Renal cortical epithelial cell (primary cell): Measurements from ENCODE around the gene RNF39. TPM values are rescaled to one million over a fixed set of nuclear protein-coding genes. Genes with fewer than 3 reads are reported as not detected.
"Not testable (repeated sequence)": the region's sequence is repeated elsewhere in the genome, so short reads cannot be mapped to it uniquely, and the experiment has no call there.

Experiments used
- DNase-seq: peaks from one replicate; pipeline ENCODE4 v3.0.0-alpha.2; 2011; ENCODE audit warnings: low read depth
- total RNA-seq: library from RNA; depleted of rRNA; stranded (reverse); fragments of >200 nt; gene quantifications from 2 replicates; pipeline ENCODE4 v1.2.3, GENCODE V29; 2014

RNF39 gene
- total RNA-seq, 1 donor from 2014 or later = 0.05 TPM

GRCh38 chr6:30061092-30061857 lies 14.3 kb downstream of the RNF39 start, which contains the start of gene POLR1H:
TSS of gene POLR1H (plus strand) at chr6:30061265. CDS start at chr6:30061525, 260 bp downstream.
- peak; percentile 92 for DNase-seq

DNA sequence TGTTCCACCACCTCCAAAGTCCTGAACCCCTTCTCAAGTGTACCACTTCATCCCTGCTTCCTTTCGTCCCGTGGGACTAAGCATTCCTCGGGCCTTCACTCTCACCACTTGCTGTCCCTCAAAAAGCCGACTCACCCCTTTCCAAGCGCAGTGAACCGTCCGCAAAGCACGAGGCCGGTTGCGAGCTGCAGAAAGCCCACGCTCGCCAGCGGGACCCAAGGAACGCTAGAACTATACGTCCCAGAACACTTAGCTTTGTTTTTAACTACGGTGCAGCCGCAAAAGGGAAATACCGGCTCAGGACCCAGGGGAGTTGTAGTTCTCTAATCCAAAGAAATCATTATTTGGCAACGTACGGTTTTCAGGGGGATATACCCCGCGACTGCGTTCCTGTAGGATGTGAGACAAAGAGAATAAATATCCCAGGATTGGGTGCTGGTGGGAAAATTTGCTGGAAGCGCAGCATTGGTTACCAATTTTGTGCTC lies 14.9 kb downstream of the RNF39 start:
- DNase-seq = peak; percentile 21

GRCh38 chr6:30055513-30055912 lies 20.1 kb downstream of the RNF39 start:
- no peak for DNase-seq

- no peak for DNase-seq
Measured at GRCh38 chr6:30053682-30054081, 21.9 kb downstream of the RNF39 start.

- no peak for DNase-seq
Measured at GRCh38 chr6:30047220-30047619, 28.3 kb downstream of the RNF39 start.

DNA sequence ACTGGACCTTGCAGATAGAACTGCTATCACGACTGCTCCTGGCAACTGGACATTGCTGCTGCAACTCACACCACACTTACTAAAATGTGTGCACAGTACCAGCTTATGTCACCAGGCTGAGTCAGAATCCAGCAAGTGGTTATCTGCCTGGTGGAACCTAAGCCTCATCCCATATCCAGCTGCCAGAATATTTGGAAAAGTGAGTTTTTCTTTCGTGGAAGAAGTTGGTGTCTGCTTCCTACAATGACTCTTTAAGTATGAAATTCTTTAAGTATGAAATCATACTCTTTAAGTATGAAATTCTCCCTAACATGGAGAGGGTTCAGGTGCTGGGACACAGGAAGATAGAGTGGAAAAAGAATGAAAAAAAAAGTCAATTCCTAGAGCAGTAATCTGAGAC lies 30.9 kb downstream of the RNF39 start:
- DNase-seq = no peak

DNA sequence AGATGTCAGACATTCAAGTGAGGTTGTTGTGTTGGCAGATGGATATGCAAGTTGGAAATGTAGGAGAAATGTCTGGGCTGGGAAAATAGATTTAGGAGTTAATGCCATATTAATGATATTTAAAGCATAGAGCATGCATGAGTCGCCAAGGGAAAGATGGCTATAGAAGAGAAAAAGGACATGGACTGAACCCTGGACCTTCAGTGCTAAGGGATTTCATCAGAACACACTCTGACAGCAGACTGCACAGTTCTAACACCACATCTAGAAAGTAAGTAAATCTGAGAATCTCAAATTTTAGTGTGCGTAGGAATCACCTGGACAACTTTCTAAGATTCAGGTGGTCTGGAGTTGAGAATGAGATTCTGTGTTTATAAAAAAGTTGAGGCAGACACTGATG lies 31.8 kb downstream of the RNF39 start:
- DNase-seq = no peak

GRCh38 chr6:30042914-30043313 lies 32.7 kb downstream of the RNF39 start:
- DNase-seq = no peak

DNA sequence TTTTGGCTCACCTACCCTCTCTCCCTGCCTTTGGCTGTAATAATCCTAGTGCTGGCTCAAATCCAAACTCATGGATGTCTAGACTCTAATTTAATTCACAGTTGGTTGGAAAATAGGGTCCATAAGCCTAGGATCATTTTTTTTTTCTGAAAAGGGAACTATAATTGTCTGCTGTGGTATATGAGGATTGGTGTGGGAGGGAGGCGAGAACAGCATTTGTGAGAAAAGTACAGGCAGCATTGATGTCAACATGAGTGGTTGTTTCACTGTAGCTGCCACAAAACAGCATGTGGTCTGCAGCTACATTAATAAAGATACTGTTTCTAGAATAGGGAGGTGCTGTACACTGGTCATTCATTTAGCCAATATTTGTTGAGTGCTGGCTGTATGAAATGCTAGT lies 33.1 kb downstream of the RNF39 start:
- no peak for DNase-seq

DNA sequence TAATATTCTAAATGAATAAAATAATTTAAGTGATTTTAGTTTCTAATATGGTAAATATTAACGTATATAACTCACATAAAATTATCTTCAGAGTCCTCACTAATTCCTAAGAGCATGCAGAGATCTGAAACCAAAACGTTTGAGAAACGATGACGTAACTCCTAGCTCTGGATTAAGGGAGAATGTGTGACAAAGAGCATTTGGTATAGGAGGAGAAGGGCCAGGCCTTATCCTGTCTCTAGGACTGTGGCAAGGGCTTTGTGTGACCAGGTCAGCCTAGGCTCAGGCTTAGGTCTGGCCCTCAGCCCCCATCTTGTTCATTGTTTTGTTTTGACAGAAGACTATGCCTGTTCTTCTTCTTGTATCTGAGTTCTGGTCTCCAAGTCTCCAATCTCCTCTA lies 33.7 kb downstream of the RNF39 start:
- DNase-seq = no peak

DNA sequence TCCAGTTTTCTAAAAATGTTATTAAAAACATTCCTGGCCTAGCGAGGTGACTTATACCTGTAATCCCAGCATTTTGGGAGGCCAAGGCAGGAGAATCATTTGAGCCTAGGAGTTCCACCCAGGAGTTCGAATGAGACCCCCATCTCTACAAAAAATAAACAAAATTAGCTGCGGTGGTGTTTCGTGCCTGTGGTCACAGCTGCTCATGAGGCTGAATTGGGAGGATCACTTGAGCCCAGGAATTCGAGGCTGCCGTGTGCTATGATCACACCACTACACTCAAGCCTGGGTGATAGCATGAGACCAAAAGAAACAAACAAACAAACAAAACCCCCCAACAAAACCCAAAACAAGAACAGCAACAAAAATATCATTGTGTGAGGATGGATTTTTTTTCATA lies 34.3 kb downstream of the RNF39 start:
- no peak for DNase-seq

DNA sequence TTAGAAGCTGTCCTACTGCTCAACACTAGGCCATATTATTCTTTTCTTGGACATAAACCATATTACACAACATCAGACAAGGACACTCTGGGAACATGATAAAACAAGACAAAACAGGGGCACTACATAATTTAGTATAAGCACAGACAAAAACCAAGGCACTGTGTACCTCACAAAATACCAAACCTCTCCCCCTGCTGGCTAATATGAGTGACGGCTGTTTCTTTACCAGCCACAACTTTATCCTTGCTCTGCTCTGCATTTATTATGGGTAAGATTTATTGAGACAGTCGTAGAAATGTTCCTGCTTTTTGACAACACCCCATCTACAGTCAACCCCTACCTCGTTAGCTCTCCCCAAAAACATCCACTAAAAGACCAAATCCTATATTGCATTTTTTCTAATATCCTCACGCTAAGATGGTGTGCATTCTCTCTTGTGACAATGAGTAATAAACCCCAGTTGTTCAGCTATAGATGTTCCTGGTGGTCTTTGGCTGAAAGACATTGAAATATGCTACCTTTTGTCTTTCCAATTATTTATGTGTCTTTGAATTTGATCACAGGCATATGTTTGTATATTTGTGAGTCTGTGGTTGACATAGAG lies 38.3 kb downstream of the RNF39 start:
- peak; percentile 10 for DNase-seq

DNA sequence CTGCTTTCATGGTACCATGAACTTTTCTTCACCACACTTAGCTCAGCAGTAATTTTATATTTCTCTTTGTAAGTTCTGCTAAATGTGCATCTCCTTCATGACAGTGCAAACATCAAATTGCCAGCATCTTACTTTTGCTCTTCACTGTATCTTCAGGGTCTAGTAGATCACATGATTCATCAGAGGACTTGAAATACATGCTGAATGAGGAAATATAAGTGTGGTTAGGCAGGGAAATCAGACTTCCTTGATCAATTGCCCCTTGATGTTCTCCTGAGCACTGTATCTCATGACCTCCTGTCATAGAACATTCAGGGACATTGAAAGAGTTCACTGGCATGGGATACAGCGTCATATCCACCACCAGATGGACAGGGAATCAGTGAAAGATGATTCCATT lies 39.8 kb downstream of the RNF39 start:
- no peak for DNase-seq

GRCh38 chr6:30033440-30033839 lies 42.1 kb downstream of the RNF39 start:
- DNase-seq = not testable (repeated sequence)

DNA sequence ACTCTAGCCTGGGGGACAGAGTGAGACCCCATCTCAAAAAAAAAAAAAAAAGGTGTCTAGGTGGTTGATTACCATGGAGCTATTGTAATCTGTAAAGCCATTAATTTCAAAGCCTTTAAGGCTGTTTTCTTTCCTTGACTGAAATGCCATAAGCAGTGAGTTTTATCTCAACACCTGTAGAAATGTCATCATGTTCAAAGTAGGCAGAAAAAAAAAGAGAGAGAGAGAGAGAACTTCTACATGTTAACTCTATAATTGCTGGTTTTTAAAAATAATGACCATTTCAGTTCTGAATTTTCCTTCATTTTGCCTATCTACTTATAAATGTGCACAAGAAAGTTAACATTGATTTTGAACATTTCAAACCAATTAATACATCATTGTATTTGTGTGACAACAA lies 44.2 kb downstream of the RNF39 start:
- no peak for DNase-seq

DNA sequence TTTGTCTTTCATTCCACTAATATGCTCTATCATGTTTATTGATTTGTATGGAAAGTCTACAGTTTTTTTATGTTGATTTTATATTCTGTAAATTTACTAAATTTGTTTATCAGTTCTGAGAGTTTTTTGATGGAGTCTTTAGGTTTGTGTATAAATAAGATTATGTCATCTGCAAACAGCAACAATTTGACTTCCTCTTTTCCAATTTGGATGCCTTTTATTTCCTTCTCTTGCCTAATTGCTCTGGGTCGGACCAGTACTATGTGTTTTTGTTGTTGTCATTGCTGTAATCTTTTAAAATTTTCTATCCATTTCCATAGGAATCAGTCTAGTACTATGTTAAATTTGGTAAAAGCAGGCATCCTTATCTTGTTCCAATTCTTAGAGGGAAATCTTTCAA lies 46.0 kb downstream of the RNF39 start:
- DNase-seq = no peak

- no peak for DNase-seq
Measured at GRCh38 chr6:30025186-30025585, 50.4 kb downstream of the RNF39 start.

DNA sequence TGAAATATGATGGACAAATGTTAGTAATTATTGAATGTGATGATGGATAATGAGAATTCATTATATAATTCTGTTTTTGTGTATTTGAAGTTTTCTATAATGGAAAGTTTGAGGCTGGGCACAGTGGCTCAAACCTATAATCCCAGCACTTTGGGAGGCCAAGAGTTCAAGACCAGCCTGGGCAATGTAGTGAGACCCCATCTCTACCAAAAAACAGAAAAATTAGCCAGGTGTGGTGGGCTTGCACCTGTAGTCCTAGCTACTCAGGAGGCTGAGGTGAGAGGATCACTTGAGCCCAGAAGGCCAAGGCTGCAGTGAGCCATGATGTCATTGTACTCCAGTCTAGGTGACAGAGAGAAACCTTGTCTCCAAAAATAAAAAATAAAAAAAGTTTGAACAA lies 52.9 kb downstream of the RNF39 start:
- not testable (repeated sequence) for DNase-seq

DNA sequence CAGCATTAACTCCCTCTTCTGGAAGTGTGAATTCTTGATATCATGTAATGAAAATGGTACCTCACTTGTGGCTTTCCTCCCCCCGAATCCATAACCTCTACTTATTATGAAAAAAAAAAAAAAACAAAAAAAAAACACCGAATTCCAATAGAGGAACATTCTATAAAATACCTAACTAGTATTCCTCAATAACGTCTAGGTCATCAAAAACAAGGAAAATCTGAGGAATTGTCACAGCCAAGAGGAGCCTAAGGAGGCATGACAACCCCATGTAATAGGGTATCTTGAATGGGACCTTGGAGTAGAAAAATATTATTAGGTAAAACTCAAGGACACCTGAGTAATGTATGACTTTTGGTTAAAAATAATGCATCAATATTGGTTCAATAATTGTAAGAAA lies 53.4 kb downstream of the RNF39 start:
- no peak for DNase-seq

DNA sequence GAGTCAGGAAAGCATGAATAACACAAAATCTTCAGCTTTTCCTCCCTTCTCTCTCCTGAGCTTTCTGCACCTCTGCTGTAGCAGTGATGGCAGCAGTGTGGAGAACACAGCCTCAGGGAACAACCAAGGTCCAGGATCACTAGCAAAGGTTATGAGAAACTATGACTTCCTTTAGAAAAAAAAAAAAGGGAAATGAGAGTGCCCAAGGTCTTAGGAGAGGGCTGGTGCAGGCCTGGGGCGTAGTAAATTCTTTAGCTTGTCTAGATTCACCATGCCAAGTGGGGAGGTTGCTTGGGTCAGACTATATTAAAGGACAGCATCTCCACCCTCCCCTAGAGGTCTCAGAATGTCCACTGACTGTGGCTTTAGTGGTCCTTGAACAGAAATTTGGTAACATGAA lies 54.9 kb downstream of the RNF39 start:
- DNase-seq = no peak
